DMS79 (cell line): ENCODE results near the gene UNC5B.

Experiments
- DNase-seq: peaks from one replicate; lab custom pipeline; 2025; lab: John Stamatoyannopoulos, UW

The UNC5B gene

DNA sequence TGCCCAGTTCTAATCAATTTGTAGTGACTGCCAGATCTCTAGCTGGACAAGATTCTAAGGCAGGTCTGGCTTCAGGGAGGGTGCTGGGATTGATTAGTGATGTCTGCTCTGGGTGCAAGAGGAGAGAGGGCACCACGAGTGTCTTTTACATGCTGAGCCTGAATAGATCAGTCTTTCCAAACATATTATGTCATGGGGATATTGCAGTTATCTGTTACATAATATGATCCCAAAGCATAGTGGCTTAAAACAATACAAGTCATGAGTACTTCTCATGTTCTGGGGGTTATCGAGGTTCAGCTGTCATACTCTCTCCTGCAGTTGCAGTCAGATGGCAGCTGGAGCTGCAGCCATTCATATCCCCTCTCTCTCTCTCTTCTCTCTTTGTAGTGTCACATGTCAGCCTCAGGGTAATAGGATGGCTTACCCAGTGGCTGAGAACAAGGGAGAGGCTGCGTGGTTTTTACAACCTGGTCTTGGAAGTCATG lies 132.7 kb downstream of the UNC5B start:
- DNase-seq: no peak

- DNase-seq: no peak
Measured at GRCh38 chr10:71345694-71346093, 133.3 kb downstream of the UNC5B start.

DNA sequence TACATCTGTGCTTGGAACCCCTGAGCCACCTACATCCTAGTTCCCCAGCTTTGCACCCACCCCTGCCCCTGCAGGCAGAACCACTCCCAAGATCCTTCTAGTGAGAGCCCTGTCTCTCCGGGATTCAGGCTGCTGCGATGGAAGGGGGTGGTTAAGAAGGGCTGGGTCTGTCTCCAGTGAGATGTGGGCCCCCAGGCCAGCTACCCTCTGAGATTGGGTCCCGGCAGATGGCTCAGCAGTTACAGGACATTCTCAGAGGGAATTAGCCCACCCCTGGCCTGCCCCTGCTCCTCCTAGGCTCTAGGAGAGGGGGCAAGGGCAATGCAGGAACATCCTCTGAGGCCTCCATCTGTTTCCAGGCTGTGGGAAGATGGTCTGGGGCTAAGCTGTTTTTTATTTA lies 134.4 kb downstream of the UNC5B start:
- no peak for DNase-seq

DNA sequence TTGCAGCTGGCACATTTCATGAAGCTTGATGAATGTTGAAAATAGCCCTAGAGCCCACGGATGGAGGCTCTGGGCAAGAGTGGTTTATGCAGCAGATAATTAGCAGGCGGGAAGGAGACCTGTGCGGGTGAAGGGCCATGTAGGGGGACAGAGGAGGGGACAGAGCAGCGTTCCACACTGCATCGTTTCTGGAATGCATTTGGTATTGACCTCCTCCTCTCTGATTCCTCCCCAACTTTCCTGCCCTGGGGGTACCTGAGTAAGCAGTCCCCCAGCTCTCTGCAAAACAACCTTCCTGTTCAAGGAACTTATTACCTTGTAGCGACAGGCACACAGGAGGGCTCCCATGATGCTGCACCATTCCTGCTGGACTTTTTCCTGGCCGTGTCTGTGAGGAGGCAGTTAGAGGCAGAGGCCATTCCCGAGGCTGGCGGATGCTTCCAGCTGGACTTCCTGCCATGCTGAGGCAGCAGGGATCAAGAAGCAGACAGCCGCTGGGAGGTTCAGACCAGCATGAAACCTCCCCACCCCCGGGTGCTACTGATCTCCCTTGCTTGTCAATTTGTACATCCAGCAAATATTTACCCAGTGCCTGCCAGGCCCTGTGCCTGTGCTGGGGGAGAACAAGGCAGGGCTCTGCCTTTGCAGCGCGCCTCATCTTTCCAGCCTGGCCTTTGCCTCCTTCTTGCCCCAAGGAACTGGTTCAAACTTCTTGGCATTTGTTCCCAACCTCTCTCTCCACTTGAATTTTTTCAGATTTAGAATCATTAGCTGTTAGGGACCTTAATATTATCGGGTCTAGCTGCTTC lies 135.4 kb downstream of the UNC5B start:
- DNase-seq: no peak

GRCh38 chr10:71348850-71349249 lies 136.5 kb downstream of the UNC5B start:
- no peak for DNase-seq

- DNase-seq: no peak
Measured at GRCh38 chr10:71349406-71349805, 137.0 kb downstream of the UNC5B start.

GRCh38 chr10:71351087-71351486 lies 138.7 kb downstream of the UNC5B start:
- no peak for DNase-seq

- DNase-seq: no peak
Measured at GRCh38 chr10:71351628-71352319, 139.4 kb downstream of the UNC5B start.
